GM18502 (cell line): ENCODE results near the gene GXYLT1.
"Not testable (repeated sequence)": the region's sequence is repeated elsewhere in the genome, so short reads cannot be mapped to it uniquely, and the experiment has no call there.

Experiments used
- ATAC-seq: cut with Tn5 transposase; IDR thresholded peaks from one replicate; pipeline ENCODE4 v1.9.1; 2021; ENCODE audit warnings: mild to moderate bottlenecking; ENCODE audit not compliant: unreplicated experiment, poor library complexity

GXYLT1 gene

DNA sequence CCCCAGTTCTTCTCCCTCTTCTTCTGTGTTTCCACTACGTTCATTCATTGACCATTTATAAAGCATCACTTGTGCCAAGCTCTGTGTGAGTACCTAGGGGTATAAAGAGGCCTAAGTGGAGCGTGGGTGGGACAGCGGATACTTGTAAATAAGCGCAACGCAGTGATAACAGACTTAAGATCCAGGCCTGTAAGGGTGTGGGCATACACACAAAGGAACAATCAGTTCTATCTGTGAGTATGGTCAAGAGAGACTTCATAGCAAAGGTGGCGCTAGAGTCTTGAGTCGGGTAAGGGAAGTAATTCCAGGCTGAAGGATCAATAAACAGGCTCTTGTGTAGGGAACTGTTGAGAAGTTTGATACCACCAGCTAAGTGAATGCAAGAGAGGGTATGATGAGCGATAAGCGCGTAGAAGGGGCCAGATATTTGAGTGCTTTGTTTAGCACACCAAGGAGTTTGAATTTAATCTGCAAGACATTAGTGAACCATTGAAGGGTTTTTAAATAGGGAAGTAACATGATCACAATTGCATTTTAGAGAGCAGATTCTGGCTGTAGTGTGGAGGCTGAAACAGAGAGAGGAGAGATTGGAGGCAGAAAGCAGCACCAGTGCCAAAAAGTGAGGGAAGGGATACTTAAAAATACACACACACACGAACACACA lies 1.0 kb upstream of the GXYLT1 start:
- ATAC-seq = no peak

DNA sequence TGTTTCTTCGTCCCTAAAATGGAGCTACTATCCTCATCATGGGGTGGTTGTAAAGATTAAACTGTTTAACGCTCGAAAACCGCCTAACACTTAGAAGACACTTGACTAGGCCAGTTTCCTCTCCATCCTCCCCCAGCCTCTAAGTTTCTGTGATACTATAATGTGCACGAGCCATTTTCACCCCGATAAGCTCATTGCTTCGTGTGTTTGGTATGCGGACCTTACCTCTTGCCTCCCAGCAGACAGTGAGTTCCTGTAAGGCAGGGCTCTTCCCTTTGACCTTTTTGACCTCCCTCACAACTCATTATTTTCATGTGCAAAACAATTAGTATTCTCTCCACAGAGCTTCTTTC lies 499 bp upstream of the GXYLT1 start:
- peak; percentile 17 for ATAC-seq

DNA sequence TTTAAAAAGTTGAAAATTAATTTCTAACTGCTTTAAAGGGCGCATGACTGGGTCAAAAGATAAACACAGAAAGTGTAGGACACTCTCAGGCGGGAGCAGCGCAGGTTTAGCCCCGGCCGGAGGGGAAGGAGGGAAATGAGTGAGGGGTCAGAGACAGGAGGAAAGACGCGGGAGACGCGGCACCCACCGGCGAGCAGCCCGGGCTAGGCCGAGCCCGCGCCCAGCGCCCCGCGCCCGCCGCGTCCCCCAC lies 591 bp downstream of the GXYLT1 start:
- ATAC-seq = no peak

DNA sequence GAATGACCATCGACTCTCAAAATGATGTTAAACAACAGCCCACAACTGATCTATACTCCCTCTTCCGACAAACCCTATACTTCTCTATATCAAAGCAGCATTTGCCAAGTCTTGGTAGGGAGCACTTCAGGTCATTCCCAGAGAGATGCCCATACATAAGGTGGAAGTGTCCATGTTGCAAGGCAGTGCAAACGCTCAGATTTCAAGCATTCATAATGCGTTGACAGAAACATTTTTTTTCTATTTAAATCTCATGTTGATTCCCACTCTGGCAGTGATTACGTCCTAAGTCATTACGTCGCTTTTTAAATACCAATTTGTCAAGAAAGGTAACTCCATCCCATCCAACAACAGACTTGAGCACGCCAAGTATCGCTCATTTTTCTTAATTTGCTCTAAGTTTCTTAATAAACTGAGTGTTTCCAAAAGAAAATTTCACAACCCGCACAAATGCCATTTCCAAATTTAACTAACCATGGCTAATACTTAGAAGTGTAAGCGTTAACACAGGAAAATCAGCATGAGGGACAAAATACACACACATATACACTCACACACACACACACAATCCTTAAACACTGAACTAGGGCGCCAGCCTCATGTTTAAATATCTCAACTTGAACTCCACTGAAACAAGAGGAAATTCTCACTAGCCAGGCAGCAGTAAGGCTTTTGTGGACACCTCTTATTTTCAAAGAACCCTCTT lies 1.1 kb downstream of the GXYLT1 start:
- ATAC-seq = peak; percentile 4

DNA sequence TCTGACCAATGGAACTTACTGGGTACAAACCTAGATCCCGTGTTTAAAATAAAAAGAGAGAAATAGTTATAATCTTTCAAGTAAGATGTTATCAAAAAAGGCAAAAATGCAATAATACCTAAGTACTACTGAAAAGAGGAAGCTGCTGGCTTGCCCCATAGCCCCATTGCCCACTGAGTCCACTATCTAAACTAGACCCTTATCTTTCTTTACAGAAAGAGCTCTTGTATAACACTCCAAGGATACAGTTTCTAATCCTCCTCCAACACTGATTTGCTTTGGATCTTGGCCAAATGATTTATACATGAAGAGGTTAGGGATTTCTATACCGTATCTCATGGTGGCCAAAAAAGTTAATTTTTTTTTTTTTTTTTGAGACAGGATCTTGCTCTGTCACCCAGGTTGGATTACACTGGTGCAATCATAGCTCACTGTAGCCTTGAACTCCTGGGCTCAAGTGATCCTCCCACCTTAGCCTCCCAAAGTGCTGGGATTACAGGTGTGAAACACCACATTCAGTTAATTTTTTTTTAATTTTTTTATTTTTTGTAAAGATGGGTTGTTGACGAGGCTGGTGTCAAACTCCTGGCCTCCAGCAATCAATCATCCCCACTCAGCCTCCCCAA lies 2.6 kb downstream of the GXYLT1 start:
- ATAC-seq = no peak

DNA sequence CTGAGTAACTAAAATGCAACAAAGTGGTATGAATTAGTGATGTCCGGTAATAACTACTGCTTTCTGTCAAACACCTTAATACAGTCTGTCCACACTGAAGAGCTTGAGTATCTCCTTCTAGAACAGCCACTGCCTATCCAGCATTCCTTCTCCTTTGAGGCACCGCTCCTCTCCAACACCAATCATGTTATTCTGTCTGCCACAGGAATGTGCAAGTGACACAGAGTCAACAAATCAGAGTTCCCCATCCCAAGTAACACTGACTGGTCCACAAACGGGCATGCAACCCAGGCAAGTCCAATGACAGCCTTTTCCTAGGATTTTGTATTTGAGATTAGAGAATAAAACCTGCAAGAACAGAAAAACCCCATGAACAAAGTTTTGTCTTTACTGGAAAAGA lies 3.8 kb downstream of the GXYLT1 start:
- no peak for ATAC-seq

DNA sequence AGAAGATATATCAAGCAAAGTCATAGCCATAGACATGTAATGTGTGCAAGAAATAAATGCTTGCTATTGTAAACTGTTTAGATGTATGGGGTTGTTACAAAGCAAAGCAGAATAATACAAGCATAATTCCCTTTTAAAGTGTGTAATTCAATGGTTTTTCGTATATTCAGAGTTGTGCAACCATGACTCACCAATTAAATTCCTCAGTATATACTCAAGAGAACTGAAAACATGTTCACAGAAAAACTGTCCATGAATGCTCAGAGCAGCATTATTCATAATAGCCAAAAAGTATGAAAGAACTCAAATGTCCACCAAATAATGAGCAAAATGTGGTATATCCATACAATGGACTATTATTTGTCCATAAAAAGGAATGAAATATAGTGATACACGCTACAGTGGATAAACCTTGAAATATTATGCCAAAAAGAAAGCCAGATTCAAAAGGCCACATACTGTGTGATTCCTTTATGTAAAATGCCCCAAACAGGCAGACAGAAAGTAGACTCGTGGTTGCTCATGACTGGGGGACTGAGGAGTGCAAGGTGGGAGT lies 9.3 kb downstream of the GXYLT1 start:
- ATAC-seq = no peak

DNA sequence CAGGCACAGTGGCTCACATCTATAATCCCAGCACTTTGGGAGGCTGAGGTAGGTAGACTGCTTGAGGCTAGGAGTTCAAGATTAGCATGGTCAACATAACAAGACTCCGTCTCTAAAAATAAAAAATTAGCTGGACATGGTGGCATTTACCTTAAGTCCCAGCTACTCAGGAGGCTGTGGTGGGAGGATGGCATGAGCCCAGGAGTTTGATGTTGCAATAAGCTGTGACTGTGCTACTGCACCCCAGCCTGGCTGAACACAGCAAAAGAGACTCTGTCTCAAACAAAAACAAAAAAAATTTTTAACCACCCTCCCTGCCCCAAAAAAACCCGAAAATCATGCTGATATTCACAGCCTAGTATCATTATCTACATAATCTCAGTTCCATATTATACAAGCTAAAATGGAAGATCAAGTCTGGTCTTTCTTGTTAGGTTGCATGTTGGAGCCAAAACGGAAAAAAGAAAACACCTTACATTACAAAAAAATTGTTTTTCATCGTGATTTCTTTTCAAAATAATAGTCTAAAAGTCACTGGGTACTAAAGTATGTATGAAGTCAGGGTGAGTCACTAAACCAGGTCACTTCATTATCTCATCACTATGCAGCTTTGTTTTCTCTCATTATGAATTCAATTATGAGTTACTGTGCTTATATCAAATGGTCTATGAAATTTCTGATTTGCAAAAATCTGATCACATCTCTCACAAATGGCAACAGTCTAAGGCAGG lies 13.8 kb downstream of the GXYLT1 start:
- ATAC-seq = no peak

DNA sequence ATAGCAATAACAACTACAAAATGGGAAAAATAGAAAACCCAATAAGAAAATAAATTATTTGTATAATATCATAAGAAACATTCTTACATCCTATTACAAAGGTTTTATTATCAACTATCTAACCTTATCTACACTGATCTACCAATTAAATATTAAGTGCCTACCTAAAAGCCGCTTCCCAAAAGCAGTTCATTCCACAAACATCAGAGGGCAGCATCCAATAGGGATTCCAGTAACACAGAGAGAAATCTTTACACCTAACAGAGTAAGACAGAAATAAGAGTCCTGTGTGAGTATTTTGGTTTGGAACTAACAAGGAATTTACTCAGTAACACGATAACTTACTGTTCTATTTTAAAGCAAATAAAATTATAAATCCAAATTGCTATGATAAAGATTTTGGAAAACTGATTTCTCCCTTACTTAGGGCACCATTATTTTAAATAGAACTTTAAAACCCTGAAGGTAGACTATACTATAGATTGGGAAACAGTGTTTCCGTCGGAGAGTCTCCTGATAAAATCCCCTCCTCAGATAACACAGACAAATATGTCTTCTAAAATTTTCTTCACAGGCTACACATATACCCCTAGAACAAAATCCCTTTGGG lies 15.0 kb downstream of the GXYLT1 start:
- peak; percentile 52 for ATAC-seq

DNA sequence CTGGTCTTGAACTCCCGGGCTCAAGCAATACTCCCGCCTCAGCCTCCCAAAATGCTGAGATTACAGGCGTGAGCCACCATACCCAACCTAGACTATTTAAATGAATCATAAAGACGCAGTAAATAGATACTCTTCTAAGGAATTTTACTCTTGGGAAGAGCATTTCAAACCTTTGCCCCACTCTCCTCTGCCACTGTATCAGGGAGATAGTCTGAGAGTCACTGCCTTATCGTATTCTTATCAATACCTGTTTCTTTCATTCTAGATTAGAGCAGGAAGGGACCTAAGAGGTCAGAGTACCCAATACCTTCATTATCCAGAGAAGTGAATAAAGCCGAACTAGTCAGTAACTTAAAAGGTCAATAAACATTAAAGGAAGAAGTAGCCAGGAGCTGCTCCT lies 15.8 kb downstream of the GXYLT1 start:
- ATAC-seq = no peak

DNA sequence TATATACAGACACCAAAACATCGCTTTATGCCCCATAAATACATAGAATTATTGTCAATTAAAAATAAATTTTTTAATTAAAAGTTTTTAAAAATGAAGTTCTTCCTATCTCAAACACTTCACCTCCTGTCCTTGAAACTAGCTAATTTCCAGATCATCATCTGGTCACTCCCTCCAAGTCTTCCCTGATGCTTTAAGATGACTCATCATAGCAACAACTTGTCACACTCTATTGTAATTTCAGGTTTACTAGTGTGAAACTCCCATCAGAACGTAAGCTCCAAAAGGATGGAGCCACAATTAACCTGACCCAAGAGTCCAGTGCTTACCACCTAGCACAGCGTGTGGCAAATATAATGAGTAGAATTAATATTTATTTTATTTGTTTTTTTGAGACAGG lies 16.3 kb downstream of the GXYLT1 start:
- ATAC-seq = no peak

DNA sequence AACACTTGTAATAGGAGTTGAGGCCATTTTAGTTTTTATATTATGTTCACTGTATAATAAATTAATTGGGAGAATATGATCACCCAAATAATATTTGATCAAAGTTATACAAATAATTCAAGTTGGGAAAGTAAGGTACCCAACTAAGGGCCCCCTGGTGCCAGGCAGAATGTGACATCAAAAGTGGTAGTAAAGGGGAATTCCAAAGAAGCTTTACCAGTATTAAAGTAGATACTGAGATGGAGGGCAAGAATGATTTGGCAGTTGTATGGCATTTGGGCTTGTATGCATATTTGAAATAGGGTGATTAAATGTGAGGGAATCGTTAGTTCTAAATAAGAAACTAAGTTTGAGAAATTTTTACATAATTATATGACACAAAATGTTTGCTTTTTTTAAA lies 17.7 kb downstream of the GXYLT1 start:
- no peak for ATAC-seq

DNA sequence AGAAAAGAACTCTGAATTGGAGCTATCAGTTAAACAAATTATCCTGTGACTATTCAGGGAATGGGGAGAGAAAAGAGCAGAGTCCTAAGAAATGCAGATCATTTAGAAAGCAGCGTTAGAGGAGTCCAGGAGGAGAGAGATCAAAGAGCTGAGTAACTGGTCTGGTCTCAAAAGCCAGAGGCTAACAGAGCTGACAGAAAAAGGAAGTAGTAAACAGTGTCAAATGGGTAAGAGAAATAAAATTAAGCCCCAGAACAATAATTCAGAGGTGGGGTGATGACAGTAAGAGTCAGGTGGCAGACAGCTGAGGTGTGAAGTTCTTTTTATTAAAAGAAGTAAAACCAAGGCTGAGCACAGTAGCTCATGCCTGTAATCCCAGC lies 19.3 kb downstream of the GXYLT1 start:
- no peak for ATAC-seq

DNA sequence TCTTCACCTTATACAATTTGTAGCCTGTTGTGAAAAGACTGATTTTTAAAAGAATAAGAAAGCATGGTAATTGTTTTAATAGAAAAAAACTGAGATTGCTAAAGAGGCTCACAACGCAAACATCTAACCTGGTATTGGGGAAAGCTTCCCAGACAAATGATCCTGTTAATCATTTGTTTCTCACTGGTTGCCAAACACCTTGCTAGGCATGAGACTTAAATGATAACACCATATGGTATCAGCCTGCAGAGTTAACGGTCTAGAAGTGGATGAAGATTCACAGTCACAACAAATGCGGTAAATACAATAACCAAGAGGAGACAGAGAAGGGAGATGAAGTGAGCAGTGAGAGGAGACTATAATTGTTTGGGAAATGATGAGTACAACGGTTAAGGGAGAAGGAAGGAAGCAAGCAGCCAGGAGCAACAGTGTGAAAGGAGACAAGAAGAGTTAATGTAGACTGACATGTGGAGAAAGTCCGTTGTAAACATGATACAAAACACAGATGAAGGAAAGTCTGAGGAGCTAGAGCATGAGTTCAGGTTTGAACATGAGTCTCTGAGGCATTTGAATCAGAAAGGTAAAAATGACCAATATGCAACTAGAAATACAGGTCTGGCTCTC lies 19.8 kb downstream of the GXYLT1 start:
- no peak for ATAC-seq

DNA sequence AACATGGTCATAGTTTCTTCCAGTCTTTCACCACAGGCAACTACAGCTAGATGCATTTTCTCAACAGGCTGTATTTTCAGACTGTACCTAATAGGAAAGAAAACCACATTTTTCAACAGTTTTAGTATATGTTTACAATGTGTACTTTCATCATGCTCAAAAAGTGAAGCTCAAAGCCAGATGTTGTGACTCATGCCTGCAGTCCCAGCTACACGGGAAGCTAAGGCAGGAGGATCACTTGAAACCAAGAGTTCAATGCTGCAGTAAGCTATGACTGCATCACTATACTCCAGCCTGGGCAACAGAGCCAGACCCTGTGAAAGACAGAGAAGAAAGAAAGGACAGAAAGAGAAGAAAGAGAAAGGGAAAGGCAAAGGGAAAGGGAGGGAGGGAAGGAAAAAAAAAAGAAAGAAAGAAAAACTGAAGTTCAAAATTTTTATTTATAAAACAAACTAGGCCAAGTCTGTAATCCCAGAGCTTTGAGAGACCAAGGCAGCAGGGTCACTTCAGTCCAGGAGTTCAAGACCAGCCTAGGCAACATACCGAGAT lies 25.5 kb downstream of the GXYLT1 start:
- ATAC-seq = no peak

DNA sequence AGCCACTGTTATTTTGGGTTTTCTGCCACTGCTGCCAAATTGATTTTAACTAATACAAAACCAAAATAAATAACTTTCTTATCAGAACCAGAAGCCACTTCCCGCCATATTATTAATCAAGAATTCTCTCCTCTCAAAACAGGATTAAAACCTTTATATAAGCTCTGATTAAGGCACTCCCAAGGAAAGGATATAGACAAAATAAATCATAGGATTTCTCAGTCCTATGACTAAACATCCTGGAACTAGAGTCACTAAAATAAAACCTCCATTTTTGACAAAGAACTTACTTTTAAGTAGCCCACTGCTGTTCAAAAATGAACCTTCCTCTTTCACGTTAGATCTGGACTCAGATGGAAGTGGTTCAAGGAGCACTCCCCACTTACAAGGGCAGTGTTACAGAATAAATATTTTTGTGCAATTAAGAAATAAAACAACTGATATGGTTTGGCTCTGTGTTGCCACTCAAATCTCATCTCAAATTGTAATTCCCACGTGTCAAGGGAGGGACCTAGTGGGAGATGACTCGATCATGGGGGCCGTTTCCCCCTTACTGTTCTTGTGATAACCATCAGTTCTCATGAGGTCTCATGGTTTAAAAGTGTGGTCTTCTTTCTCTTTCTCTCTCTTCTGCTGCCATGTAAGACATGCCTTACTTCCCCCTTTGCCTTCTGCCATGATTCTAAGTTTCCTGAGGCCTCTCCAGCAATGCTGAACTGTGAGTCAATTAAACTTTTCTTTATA lies 26.4 kb downstream of the GXYLT1 start:
- no peak for ATAC-seq

DNA sequence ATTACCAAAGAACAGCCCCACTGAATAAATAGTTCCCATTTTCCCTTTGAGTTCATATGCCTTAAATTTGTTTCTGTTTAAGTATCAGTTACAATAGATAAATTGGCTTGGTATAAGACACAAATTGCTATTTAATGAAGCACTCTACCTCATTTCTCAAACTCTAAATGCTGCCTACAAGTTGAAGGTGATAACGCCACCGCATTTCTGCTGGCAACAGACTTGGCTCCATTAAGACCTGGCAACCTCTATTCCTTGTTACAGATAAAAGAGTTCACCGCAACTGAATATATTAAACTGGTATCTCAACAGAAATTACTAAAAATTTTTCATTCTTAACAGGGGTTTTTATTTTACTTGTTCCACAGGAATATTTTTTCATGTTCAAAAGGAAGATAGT lies 35.6 kb downstream of the GXYLT1 start:
- no peak for ATAC-seq

DNA sequence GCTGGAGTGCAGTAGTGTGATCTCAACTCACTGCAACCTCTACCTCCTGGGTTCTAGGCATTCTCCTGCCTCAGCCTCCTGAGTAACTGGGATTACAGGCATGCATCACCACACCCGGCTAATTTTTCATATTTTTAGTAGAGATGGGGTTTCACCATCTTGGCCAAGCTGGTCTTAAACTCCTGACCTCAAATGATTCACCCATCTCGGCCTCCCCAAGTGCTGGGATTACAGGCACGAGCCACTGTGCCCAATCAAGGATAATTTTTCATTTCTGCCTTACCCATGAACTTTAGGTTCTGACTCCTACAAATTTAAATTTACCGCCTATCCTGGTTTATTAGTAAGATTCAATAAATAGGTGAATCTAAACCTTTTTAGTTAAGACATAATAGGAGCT lies 37.9 kb downstream of the GXYLT1 start:
- ATAC-seq = not testable (repeated sequence)

DNA sequence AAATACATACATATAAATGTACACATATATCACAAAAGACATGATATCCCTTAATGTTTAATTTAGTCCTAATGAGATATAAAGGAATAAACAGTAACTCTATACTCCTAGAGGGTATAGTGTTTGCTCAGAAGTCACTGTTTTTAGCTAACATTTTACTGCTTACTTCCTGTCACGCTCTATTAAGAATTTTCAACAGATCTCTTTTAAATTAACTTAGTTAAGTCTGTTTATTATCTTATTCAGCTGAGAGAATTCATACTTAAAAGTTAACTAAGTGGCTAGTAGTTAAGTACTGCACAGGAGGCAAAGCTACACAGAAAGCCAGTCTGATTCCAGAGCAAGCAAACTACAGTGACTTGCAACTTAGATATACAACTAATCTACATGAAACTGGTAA lies 39.9 kb downstream of the GXYLT1 start:
- ATAC-seq = no peak
